D721Med (cell line): ENCODE results near the gene MARS1.
"Not testable (repeated sequence)": the region's sequence is repeated elsewhere in the genome, so short reads cannot be mapped to it uniquely, and the experiment has no call there.

Experiments used
- DNase-seq: peaks from one replicate; pipeline ENCODE4 v3.0.0; 2011; ENCODE audit warnings: low spot score; ENCODE audit not compliant: insufficient read length
- FAIRE-seq: peaks from 2 replicates; lab custom pipeline; 2011; peaks lifted over from hg19 to GRCh38; lab: Jason Lieb, UNC
- CTCF ChIP-seq: IDR thresholded peaks from 2 replicates; pipeline ENCODE4 v1.5.1; 2012; ENCODE audit warnings: mild to moderate bottlenecking, control low read depth; ENCODE audit not compliant: insufficient read depth; ENCODE audit errors: missing control alignments

The MARS1 gene

DNA sequence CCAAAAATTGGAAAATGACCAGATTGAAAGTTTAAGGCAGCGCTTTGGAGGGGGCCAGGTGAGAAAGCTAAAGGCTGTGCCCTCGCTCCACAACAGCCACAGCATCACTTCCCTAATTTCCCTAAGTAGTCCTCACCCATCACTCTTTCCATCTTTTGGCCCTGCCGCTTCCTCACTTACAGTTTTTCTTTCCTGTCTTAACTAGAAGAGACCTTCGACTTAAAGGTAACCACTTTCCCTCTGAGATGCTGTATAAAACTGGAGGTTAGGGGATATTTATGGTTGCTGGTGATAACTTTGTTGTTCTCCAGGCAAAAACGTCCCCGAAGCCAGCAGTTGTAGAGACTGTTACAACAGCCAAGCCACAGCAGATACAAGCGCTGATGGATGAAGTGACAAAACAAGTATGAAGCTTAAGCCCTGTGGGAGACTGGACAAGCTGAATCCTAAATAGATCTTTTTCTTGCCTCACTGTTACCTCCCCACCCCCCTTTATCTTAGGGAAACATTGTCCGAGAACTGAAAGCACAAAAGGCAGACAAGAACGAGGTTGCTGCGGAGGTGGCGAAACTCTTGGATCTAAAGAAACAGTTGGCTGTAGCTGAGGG is 28.2 kb downstream of the MARS1 start:
- DNase-seq (no peak), FAIRE-seq (no peak)
- no peak for TF ChIP-seq CTCF

DNA sequence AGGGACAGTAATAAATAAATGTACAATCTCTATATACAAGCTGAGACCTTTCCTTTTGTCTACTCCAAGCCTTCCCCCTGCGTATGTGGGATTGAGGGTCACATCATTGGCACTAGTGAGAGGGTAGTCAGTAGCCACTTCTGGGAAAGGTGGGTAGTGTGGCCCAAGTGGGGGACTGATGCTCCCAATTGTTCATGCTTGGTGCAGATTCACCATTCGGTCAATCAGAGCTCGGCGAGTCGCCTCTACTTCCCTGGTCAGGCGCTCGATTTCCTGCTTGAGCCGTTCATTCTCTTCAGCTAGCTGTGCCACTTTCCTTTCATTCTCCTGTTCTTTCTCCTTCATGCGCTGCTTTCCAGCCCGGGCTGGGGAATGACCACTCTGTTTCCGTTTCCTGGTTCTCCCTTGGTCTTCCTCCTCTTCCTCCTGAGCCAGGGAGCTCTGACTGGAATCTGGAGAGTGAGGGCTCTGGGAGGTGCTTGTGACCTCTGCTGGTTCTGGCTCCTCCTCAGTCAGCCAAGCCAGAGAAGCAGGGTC is 28.8 kb downstream of the MARS1 start:
- no peak for DNase-seq
- no peak for FAIRE-seq
- TF ChIP-seq CTCF: no peak

GRCh38 chr12:57517187-57517586 is 29.3 kb downstream of the MARS1 start:
- no peak for DNase-seq
- FAIRE-seq: no peak
- TF ChIP-seq CTCF: no peak

GRCh38 chr12:57517718-57518117 is 29.9 kb downstream of the MARS1 start:
- not testable (repeated sequence) for FAIRE-seq, DNase-seq

- FAIRE-seq (no peak), DNase-seq (no peak)
- TF ChIP-seq CTCF: no peak
Observed at GRCh38 chr12:57518176-57518919, 30.5 kb downstream of the MARS1 start.

DNA sequence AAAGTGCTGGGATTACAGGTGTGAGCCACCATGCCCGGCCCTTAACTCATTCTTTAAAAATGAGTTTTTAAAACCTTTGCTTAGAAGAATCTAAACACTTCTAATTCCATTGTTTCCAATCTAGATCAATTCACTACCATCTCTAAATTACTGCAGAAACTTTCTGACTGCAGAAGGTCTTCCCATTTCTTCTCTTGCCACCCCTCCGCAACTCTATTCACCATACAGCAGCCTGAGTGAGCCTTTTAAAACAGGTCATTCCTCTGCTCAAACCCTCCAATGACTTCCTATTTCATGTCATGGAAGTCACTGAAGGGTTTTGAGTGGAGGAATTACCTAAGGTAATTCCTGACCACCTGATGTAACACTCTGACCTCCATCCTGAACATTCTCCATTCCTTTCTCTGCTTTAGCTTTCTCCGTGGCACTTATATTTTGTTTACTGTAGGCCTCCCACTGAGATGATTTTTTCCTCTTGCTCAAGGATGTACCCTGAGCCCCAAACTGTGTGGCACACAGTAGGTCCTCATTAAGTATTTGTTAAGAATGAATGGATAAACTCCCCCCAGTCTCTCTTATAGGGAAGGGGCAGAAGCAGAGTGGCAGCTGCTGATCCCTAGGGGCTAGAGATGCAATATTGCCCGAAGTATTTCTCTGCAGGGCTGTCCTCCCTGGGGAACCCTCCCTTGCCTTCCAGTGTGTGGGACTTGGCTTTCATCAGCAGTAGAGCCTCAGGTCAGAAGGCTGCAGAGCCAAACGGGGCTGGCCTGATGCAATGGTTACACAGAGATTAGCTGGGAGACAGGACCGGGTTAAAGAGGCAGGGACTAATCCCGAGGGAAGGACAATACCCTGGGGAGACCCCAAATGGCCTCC is 31.3 kb downstream of the MARS1 start:
- FAIRE-seq (no peak), DNase-seq (no peak)
- no peak for TF ChIP-seq CTCF

- no peak for TF ChIP-seq CTCF
- no peak for FAIRE-seq
- no peak for DNase-seq
Observed at GRCh38 chr12:57519796-57520052, 31.9 kb downstream of the MARS1 start.
